ENCODE data around the gene INTS14. TPM values are rescaled to one million over a fixed set of nuclear protein-coding genes. Genes with fewer than 3 reads are reported as not detected.

INTS14 gene
- total RNA-seq, 2 donors from 2014 or later, result 33.4 to 37.7 TPM

DNA sequence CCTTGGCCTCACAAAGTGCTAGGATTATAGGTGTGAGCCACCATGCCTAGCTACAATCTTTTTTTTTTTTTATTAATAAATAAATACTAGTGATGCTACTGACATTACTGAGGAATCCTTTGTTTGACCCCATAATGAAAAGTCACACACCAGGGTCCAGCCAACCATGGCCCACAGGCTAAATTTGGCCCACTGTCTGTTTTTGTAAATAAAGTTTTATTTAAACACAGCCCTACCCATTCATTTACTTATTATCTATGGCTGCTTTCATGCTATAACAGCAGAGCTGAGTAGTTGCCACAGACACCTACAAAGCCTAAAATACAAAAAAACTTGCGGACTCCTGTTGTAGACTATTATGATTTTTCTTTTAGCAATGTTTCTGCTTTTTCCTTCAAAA lies 7.4 kb downstream of the INTS14 start:
- no peaks in the 10 kb centered on the region for H3K4me1 ChIP-seq (ENCODE audit: control insufficient read depth, insufficient read depth, low read length)
- Mint-ChIP-seq H3K27me3 (ENCODE audit: insufficient read depth) (no peaks in the 10 kb centered on the region), H3K4me3 (no peak overlapping the region), H3K36me3 (ENCODE audit: low read depth) (peaks cover 57% of the 10 kb centered on the region), H3K27ac (no peak overlapping the region), H3K9me3 (no peaks in the 10 kb centered on the region), H3K4me1 (no peaks in the 10 kb centered on the region)
- no peaks in the 10 kb centered on the region for H3K27me3 ChIP-seq (ENCODE audit: control insufficient read depth, insufficient read depth, low read length, poor library complexity, severe bottlenecking)
- no peak overlapping the region for H3K9ac ChIP-seq (ENCODE audit: extremely low read depth, low read length, poor library complexity, severe bottlenecking)
- no peak for DNase-seq
- H3K27ac ChIP-seq (ENCODE audit: low read depth, low read length), result no peak overlapping the region
- 100% methylated on average over 1 of the region's 1 CpG for WGBS, 2 experiments (ENCODE audit: insufficient coverage in 1 of 2, insufficient read length in 1 of 2)
- TF ChIP-seq, protein P1, sequence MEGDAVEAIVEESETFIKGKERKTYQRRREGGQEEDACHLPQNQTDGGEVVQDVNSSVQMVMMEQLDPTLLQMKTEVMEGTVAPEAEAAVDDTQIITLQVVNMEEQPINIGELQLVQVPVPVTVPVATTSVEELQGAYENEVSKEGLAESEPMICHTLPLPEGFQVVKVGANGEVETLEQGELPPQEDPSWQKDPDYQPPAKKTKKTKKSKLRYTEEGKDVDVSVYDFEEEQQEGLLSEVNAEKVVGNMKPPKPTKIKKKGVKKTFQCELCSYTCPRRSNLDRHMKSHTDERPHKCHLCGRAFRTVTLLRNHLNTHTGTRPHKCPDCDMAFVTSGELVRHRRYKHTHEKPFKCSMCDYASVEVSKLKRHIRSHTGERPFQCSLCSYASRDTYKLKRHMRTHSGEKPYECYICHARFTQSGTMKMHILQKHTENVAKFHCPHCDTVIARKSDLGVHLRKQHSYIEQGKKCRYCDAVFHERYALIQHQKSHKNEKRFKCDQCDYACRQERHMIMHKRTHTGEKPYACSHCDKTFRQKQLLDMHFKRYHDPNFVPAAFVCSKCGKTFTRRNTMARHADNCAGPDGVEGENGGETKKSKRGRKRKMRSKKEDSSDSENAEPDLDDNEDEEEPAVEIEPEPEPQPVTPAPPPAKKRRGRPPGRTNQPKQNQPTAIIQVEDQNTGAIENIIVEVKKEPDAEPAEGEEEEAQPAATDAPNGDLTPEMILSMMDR (conservative IDR thresholded peaks at IDR 0.05), result no peak
- H3K9me3 ChIP-seq (ENCODE audit: control insufficient read depth, low read length), result no peaks in the 10 kb centered on the region
- H3K36me3 ChIP-seq (ENCODE audit: control insufficient read depth, insufficient read depth, low read length), result peaks cover 74% of the 10 kb centered on the region
- no peak overlapping the region for H3K4me3 ChIP-seq (ENCODE audit: low read length)

DNA sequence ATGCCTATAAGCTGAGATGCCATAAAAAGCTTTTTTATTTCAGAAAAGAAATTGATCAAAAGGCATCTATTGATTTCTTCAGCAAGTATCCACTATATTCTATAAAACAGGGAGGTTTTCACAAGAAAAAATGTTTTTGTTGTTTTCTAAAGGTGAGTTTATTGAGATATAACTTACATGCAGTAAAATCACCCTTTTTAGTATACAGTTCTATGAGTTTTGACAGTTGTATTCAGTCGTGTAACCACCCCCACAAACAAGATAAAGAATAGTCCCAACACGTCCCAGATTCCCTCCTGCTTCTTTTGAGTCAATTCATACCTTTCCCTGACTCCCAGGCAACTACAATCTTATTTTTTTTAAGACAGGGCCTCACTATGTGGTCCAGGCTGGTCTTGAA lies 7.8 kb downstream of the INTS14 start:
- Histone ChIP-seq H3K27ac (ENCODE audit: low read depth, low read length) (no peak overlapping the region), H3K9me3 (ENCODE audit: control insufficient read depth, low read length) (no peaks in the 10 kb centered on the region), H3K4me1 (ENCODE audit: control insufficient read depth, insufficient read depth, low read length) (no peaks in the 10 kb centered on the region), H3K4me3 (ENCODE audit: low read length) (no peak overlapping the region), H3K27me3 (ENCODE audit: control insufficient read depth, insufficient read depth, low read length, poor library complexity, severe bottlenecking) (no peaks in the 10 kb centered on the region), H3K9ac (ENCODE audit: extremely low read depth, low read length, poor library complexity, severe bottlenecking) (no peak overlapping the region), H3K36me3 (ENCODE audit: control insufficient read depth, insufficient read depth, low read length) (peaks cover 78% of the 10 kb centered on the region)
- peaks cover 61% of the 10 kb centered on the region for H3K36me3 Mint-ChIP-seq (ENCODE audit: low read depth)
- no peak overlapping the region for H3K4me3 Mint-ChIP-seq
- no peak for DNase-seq
- TF ChIP-seq, protein P1 (conservative IDR thresholded peaks at IDR 0.05), result no peak
- no peaks in the 10 kb centered on the region for H3K4me1 Mint-ChIP-seq
- H3K27ac Mint-ChIP-seq, result no peak overlapping the region
- WGBS, 2 experiments (ENCODE audit: insufficient coverage in 1 of 2, insufficient read length in 1 of 2), result 87 to 90% methylated on average over 2 of the region's 2 CpGs
- no peaks in the 10 kb centered on the region for H3K9me3 Mint-ChIP-seq
- H3K27me3 Mint-ChIP-seq (ENCODE audit: insufficient read depth), result no peaks in the 10 kb centered on the region

- peaks cover 84% of the 10 kb centered on the region for H3K36me3 ChIP-seq (ENCODE audit: control insufficient read depth, insufficient read depth, low read length)
- WGBS, 2 experiments (ENCODE audit: insufficient coverage in 1 of 2, insufficient read length in 1 of 2), result 87 to 100% methylated on average over 1 to 5 of the region's 5 CpGs
Measured at GRCh38 chr15:65599677-65600076, 11.3 kb downstream of the INTS14 start.

More at GRCh38 chr15:65599677-65600076, 11.3 kb downstream of the INTS14 start:
- Histone ChIP-seq H3K27ac (ENCODE audit: low read depth, low read length) (no peak overlapping the region), H3K4me1 (ENCODE audit: control insufficient read depth, insufficient read depth, low read length) (no peaks in the 10 kb centered on the region), H3K4me3 (ENCODE audit: low read length) (no peak overlapping the region), H3K27me3 (ENCODE audit: control insufficient read depth, insufficient read depth, low read length, poor library complexity, severe bottlenecking) (no peaks in the 10 kb centered on the region), H3K9ac (ENCODE audit: extremely low read depth, low read length, poor library complexity, severe bottlenecking) (no peak overlapping the region), H3K9me3 (ENCODE audit: control insufficient read depth, low read length) (no peaks in the 10 kb centered on the region)
- no peak overlapping the region for H3K27ac Mint-ChIP-seq
- H3K36me3 Mint-ChIP-seq (ENCODE audit: low read depth), result peaks cover 76% of the 10 kb centered on the region
- H3K27me3 Mint-ChIP-seq (ENCODE audit: insufficient read depth), result no peaks in the 10 kb centered on the region
- no peak overlapping the region for H3K4me3 Mint-ChIP-seq
- H3K9me3 Mint-ChIP-seq, result no peaks in the 10 kb centered on the region
- H3K4me1 Mint-ChIP-seq, result no peaks in the 10 kb centered on the region
- TF ChIP-seq, protein P1 (conservative IDR thresholded peaks at IDR 0.05), result no peak
- DNase-seq, result no peak

Measured in endodermal cell (in vitro differentiated cells).